Measurements from ENCODE around the gene OGN.

OGN gene

DNA sequence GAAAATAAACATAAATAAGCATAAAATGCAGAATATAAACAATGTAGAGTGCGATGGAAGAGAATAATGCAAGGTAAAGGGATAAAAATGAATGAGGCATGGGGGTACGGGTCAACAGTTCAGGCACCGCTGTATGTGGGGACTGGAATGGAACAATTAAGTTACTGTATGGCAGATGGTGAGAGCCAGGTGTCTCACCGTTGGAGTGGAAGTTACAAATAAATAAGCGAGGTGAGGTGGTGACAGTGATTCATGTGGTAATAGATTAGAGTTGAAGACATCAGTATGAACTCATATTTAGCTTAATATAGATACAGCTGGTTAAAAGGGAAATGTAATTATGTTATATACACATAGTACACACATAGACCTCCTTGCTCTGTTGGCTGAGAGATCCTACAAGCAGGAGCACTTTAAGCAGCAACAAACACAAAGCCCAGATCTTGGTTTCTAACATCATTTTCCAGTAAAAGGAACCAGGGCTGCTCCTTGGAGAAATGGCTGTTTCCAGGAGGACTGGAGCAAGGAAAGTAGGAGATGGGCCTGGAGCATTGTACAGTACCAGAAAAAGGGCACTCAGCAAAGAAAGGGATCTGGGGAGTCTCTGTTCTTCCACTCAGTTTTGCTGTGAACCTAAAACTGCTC lies 22.2 kb upstream of the OGN start:
- Histone ChIP-seq H3K9me3 (ENCODE audit: severe bottlenecking) (no peaks in the 10 kb centered on the region), H3K4me3 (ENCODE audit: low read depth, low read length) (no peak overlapping the region), H3K27ac (peak overlapping the region; percentile 25; the same call in 1 of the 2 replicates), H3K36me3 (no peaks in the 10 kb centered on the region), H3K27me3 (ENCODE audit: insufficient read depth, low read depth, severe bottlenecking) (no peaks in the 10 kb centered on the region)
- DNase-seq = peak; percentile 13
- TF ChIP-seq, protein P1, sequence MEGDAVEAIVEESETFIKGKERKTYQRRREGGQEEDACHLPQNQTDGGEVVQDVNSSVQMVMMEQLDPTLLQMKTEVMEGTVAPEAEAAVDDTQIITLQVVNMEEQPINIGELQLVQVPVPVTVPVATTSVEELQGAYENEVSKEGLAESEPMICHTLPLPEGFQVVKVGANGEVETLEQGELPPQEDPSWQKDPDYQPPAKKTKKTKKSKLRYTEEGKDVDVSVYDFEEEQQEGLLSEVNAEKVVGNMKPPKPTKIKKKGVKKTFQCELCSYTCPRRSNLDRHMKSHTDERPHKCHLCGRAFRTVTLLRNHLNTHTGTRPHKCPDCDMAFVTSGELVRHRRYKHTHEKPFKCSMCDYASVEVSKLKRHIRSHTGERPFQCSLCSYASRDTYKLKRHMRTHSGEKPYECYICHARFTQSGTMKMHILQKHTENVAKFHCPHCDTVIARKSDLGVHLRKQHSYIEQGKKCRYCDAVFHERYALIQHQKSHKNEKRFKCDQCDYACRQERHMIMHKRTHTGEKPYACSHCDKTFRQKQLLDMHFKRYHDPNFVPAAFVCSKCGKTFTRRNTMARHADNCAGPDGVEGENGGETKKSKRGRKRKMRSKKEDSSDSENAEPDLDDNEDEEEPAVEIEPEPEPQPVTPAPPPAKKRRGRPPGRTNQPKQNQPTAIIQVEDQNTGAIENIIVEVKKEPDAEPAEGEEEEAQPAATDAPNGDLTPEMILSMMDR (IDR thresholded peaks at IDR 0.05; ENCODE audit: low read depth, low read length) = no peak

DNA sequence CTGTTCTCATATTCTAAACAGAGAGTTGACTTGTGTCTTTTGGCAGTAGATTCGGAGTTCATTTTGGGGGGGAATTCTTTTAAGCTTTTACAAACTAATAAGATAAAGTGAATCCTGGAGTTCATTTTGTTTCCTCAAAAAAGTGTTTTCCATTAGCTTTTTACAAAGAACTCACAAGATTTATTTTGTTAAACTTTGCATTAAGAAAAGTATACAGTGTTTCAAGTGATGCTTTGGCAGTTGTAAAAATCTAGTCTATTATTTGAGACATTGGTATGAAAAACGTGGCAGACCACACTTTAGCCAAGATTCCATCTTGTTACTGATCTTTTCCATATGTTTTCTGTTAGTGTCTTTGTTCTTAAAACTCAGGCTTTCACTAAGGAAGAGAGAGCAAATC lies 21.1 kb upstream of the OGN start:
- H3K27me3 ChIP-seq (ENCODE audit: insufficient read depth, low read depth, severe bottlenecking) = no peaks in the 10 kb centered on the region
- TF ChIP-seq, protein P1 (IDR thresholded peaks at IDR 0.05; ENCODE audit: low read depth, low read length) = no peak
- DNase-seq = no peak
- H3K36me3 ChIP-seq = no peaks in the 10 kb centered on the region
- H3K27ac ChIP-seq = peak overlapping the region; percentile 25; the same call in 1 of the 2 replicates
- no peak overlapping the region for H3K4me3 ChIP-seq (ENCODE audit: low read depth, low read length)
- H3K9me3 ChIP-seq (ENCODE audit: severe bottlenecking) = no peaks in the 10 kb centered on the region

DNA sequence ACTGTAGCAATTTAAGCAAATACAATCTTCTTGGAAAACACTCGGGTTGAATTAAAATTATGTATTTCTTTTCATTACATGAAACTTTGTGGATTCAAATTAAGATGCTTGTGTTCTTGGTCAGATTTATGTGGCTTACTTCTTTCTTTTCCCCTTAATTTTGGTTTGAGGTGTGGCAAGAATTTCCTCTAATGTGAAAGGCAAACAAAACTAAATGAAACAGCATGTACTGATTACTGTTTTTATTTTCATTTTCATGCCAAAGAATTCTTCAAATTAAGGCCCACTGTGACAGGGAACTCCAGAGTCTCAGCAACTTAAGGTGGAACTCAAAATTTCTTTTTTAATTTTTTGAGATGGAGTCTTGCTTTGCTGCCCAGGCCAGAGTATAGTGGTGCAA lies 20.0 kb upstream of the OGN start, which contains the start of gene OMD:
Gene OMD (minus strand): TSS at position 132 of the 400 bp plus-strand sequence. CDS start 6,913 bp downstream, outside the sequence.
- TF ChIP-seq, protein P1 (IDR thresholded peaks at IDR 0.05; ENCODE audit: low read depth, low read length) = no peak
- H3K36me3 ChIP-seq = no peaks in the 10 kb centered on the region
- H3K27me3 ChIP-seq (ENCODE audit: insufficient read depth, low read depth, severe bottlenecking) = no peaks in the 10 kb centered on the region
- H3K4me3 ChIP-seq (ENCODE audit: low read depth, low read length) = no peak within 1 kb of the TSS
- H3K27ac ChIP-seq = no peak within 1 kb of the TSS
- no peak for DNase-seq
- no peaks in the 10 kb centered on the region for H3K9me3 ChIP-seq (ENCODE audit: severe bottlenecking)

DNA sequence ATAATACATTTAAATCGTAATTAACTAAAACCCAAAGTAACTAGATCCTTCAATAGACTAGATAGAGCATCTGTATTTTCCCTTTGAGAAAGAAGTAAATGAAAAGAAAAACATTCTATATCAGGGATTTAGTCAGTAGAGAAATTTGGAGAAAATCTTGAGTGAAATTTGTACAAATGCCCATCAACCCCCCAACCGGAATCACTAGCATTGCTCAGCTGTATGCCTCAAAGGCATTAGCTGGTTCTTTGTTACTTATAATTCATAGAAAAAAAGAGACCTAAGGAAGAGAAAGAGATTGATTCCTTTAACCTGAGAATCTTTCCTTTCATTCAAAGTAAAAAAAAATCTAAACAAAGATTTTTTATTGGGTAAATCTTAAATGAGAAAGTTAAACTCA lies 19.2 kb upstream of the OGN start:
- H3K4me3 ChIP-seq (ENCODE audit: low read depth, low read length) = no peak overlapping the region
- no peaks in the 10 kb centered on the region for H3K9me3 ChIP-seq (ENCODE audit: severe bottlenecking)
- H3K27ac ChIP-seq = no peak overlapping the region
- DNase-seq = no peak
- H3K27me3 ChIP-seq (ENCODE audit: insufficient read depth, low read depth, severe bottlenecking) = no peaks in the 10 kb centered on the region
- no peaks in the 10 kb centered on the region for H3K36me3 ChIP-seq
- TF ChIP-seq, protein P1 (IDR thresholded peaks at IDR 0.05; ENCODE audit: low read depth, low read length) = no peak

DNA sequence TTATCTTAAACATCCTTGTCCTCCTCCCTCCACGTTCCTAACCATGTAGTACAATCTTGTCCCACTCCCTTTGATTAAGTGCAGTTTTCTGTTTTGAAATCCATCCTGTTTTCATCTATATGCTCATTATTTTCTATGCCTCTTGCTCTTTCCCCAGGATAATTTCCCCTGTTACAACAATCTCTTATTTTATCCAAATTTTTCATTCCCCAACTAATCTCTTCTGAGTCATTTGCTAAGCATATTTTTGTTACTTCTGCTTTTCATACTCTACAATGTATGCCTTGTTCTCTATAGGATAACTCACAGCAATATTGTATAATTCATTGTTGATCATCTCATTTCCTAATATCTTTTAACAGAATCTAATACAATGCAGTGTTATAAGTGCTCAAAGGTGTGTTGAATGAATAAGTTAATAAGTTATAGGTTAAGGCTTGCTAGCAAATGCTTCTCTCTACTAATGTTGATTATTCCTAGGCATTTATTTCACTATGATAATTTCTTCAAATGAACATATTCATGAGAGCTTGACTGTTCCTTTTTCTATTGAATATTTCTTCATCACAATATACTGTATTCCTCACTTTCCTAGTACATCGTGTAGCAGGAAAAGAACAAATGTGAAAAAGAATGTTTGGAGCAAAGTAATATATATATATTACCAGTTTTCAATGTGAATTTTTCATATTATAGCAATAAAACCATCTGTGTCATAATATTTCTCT lies 18.4 kb upstream of the OGN start:
- no peak overlapping the region for H3K4me3 ChIP-seq (ENCODE audit: low read depth, low read length)
- H3K9me3 ChIP-seq (ENCODE audit: severe bottlenecking) = no peaks in the 10 kb centered on the region
- TF ChIP-seq, protein P1 (IDR thresholded peaks at IDR 0.05; ENCODE audit: low read depth, low read length) = no peak
- DNase-seq = no peak
- H3K36me3 ChIP-seq = no peaks in the 10 kb centered on the region
- no peaks in the 10 kb centered on the region for H3K27me3 ChIP-seq (ENCODE audit: insufficient read depth, low read depth, severe bottlenecking)
- H3K27ac ChIP-seq = no peak overlapping the region

Measured in WERI-Rb-1 (cell line).